Skeletal muscle satellite cell (primary cell): ENCODE results near the gene CYP8B1.

Experiments used
- H3K27me3 ChIP-seq: 2 replicates; pipeline ENCODE4 v1.7.0; 2013; ENCODE audit warnings: low read length; ENCODE audit not compliant: control insufficient read depth, insufficient read depth
- H3K36me3 ChIP-seq: 2 replicates; pipeline ENCODE4 v1.7.0; 2013; ENCODE audit warnings: mild to moderate bottlenecking, control low read depth, low read length; ENCODE audit not compliant: insufficient read depth
- H3K4me1 ChIP-seq: 2 replicates; pipeline ENCODE4 v1.7.0; 2013; ENCODE audit warnings: low read length; ENCODE audit not compliant: control insufficient read depth, insufficient read depth
- H3K4me2 ChIP-seq: 2 replicates; pipeline ENCODE4 v1.7.0; 2013; ENCODE audit warnings: mild to moderate bottlenecking, low read length
- H3K4me3 ChIP-seq: 2 replicates; pipeline ENCODE4 v1.7.0; 2013; ENCODE audit warnings: low read length
- H3K9ac ChIP-seq: 2 replicates; pipeline ENCODE4 v1.7.0; 2013; ENCODE audit warnings: mild to moderate bottlenecking, low read depth, low read length, moderate library complexity
- H3K9me3 ChIP-seq: replicated peaks from 2 replicates; pipeline ENCODE4 v1.7.0; 2013; ENCODE audit warnings: mild to moderate bottlenecking, control low read depth, low read length

The CYP8B1 gene

GRCh38 chr3:42847731-42848130, 27.9 kb downstream of the CYP8B1 start:
- Histone ChIP-seq H3K4me3 (no peak overlapping the region), H3K4me1 (peaks cover 13% of the 10 kb centered on the region), H3K4me2 (no peak overlapping the region), H3K9ac (no peak overlapping the region), H3K27me3 (peaks cover 41% of the 10 kb centered on the region), H3K9me3 (no peaks in the 10 kb centered on the region), H3K36me3 (no peaks in the 10 kb centered on the region)

GRCh38 chr3:42846685-42847522, 28.8 kb downstream of the CYP8B1 start:
- Histone ChIP-seq H3K9ac (no peak overlapping the region), H3K4me2 (no peak overlapping the region), H3K36me3 (no peaks in the 10 kb centered on the region), H3K9me3 (no peaks in the 10 kb centered on the region), H3K27me3 (peaks cover 40% of the 10 kb centered on the region), H3K4me3 (no peak overlapping the region), H3K4me1 (peaks cover 13% of the 10 kb centered on the region)

GRCh38 chr3:42844815-42845214, 30.9 kb downstream of the CYP8B1 start:
- Histone ChIP-seq H3K36me3 (no peaks in the 10 kb centered on the region), H3K4me3 (no peak overlapping the region), H3K4me1 (peaks cover 4% of the 10 kb centered on the region), H3K4me2 (no peak overlapping the region), H3K27me3 (peaks cover 33% of the 10 kb centered on the region), H3K9ac (no peak overlapping the region), H3K9me3 (no peaks in the 10 kb centered on the region)

DNA sequence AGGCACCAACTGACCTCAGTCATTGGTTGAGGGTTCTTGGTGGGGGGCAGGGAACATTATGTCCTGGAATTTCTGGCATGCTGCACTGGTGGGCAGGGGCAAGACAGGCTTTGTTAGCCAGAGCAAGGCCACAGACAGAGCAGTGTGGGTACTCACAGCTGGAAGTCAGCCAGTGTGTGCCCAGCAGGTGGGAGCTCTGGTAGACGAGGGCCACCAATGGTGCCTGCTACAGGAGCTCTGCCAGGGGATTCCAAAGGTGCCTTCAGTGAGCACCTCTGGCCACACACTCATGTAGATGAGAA, 31.3 kb downstream of the CYP8B1 start:
- Histone ChIP-seq H3K9ac (no peak overlapping the region), H3K9me3 (no peaks in the 10 kb centered on the region), H3K27me3 (peaks cover 33% of the 10 kb centered on the region), H3K4me3 (no peak overlapping the region), H3K4me2 (no peak overlapping the region), H3K36me3 (no peaks in the 10 kb centered on the region), H3K4me1 (peaks cover 4% of the 10 kb centered on the region)

DNA sequence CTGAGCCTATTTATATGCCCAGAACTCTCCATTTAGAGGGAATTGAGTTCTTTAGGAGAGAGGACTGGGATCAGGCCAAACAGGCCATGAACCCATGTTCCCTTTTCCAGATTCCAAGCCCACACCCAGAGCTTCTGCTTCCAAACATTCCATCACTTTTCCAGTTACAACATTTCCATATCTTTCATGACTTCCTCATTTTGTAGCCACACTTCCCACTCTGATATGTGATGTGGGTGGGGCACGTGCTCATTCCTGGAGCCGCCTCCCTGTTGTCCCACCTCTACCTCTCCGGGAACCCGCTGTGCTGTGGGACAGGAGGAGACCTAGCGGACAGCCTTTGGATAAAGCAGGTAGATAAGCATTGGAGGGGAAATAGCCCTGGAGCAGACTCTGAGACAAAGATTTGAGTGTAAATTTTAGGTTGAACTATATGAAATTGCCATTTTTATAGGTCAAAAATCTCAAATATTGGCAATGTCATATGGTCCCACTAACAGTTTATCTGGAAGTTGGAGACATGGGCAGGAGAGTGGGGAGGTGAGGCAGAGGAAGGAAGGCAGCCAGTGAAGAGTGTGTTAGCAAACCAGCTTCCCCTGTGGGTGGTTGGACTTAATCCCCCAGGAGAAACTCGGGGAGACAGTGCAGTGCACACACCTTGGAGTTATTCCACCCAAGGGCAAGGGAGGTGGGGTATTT, 31.8 kb downstream of the CYP8B1 start:
- Histone ChIP-seq H3K4me3 (no peak overlapping the region), H3K9ac (no peak overlapping the region), H3K4me1 (peaks cover 4% of the 10 kb centered on the region), H3K4me2 (no peak overlapping the region), H3K9me3 (no peaks in the 10 kb centered on the region), H3K27me3 (peaks cover 33% of the 10 kb centered on the region), H3K36me3 (no peaks in the 10 kb centered on the region)

DNA sequence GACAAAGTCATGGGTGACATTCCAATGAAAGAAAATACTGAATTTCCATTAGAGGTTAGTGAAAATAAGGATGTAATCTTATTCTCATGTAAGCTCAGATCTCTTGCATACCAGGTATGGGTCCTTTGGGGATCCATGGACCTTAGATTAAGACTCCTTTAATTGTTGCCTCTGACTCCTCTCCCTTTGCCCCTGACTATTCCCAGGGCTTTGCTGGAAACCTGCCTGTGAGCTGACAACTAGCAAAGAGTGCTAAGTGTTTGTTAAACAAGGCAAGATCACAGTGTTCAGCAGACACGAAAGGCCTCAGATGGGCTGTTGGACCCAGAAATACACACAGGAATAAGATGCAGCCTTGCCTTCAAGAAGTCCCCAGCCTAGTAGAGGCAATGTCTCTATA, 34.3 kb downstream of the CYP8B1 start:
- Histone ChIP-seq H3K9ac (no peak overlapping the region), H3K4me3 (no peak overlapping the region), H3K4me2 (no peak overlapping the region), H3K4me1 (peaks cover 4% of the 10 kb centered on the region), H3K27me3 (peaks cover 35% of the 10 kb centered on the region), H3K36me3 (no peaks in the 10 kb centered on the region), H3K9me3 (no peaks in the 10 kb centered on the region)

DNA sequence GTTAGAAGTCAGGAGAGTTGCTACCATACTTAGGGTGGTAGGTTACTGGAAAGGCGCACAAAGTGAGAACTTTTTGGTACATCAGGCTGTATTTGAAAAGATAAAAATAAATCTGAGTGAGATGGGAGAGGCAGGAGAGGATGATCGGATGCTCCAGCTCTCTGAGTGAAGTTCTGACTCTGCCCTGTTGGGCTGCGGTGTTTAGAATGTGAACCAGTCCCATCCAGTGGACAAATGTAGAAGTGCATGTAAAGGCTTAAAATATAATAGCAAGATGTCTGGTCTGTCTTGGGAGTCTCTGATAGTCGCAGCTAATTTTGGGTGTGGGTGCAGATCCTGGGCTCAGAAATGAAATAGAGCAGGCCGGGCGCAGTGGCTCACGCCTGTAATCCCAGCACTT, 36.1 kb downstream of the CYP8B1 start:
- H3K4me1 ChIP-seq, result peaks cover 4% of the 10 kb centered on the region
- H3K4me3 ChIP-seq, result no peak overlapping the region
- H3K9ac ChIP-seq, result no peak overlapping the region
- peak overlapping the region; percentile 61 for H3K4me2 ChIP-seq
- H3K27me3 ChIP-seq, result peaks cover 27% of the 10 kb centered on the region
- no peaks in the 10 kb centered on the region for H3K9me3 ChIP-seq
- H3K36me3 ChIP-seq, result no peaks in the 10 kb centered on the region

GRCh38 chr3:42838571-42838970, 37.1 kb downstream of the CYP8B1 start:
- H3K9me3 ChIP-seq, result no peaks in the 10 kb centered on the region
- peaks cover 3% of the 10 kb centered on the region for H3K4me1 ChIP-seq
- H3K4me2 ChIP-seq, result no peak overlapping the region
- no peak overlapping the region for H3K9ac ChIP-seq
- no peaks in the 10 kb centered on the region for H3K36me3 ChIP-seq
- H3K27me3 ChIP-seq, result peaks cover 19% of the 10 kb centered on the region
- H3K4me3 ChIP-seq, result no peak overlapping the region

- Histone ChIP-seq H3K4me3 (no peak overlapping the region), H3K9me3 (no peaks in the 10 kb centered on the region), H3K36me3 (no peaks in the 10 kb centered on the region), H3K4me1 (no peaks in the 10 kb centered on the region), H3K27me3 (peaks cover 13% of the 10 kb centered on the region), H3K9ac (no peak overlapping the region), H3K4me2 (no peak overlapping the region)
These were observed 39.2 kb downstream of the CYP8B1 start for GRCh38 chr3:42836150-42837123.

DNA sequence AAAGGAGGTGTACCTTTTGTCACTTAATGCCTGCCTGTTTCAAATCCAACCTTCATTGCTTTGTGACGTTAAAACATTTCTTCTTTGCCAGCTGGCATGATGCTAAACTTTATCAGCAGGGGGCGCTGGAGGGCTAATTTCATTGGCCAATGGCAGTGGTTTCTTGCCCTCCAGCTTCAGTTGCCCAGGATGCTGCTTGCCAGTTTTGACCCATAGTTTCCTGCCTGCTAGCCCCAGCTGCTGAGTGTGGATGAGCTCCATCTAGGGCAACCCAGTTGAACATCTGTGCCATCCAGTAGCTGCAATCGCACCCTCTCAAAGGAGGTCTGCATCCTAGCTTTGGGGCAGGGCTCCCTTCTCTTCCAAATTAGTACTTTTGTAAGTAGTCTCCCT, 44.4 kb downstream of the CYP8B1 start:
- no peak overlapping the region for H3K4me2 ChIP-seq
- peaks cover 22% of the 10 kb centered on the region for H3K27me3 ChIP-seq
- H3K36me3 ChIP-seq, result no peaks in the 10 kb centered on the region
- H3K4me1 ChIP-seq, result no peaks in the 10 kb centered on the region
- H3K9ac ChIP-seq, result no peak overlapping the region
- no peak overlapping the region for H3K4me3 ChIP-seq
- H3K9me3 ChIP-seq, result no peaks in the 10 kb centered on the region
